Mucosa of rectum (tissue), 2 donors: Measurements from ENCODE around the gene CCT8L2.
"Not testable (repeated sequence)": the region's sequence is repeated elsewhere in the genome, so short reads cannot be mapped to it uniquely, and the experiment has no call there.

Experiments used
- H3K27ac ChIP-seq, 2 donors: one replicate each; pipeline ENCODE4 v1.7.0; 2013; ENCODE audit warnings: inconsistent platforms in 2 of 2, low read depth in 2 of 2, low read length in 2 of 2
- H3K27me3 ChIP-seq, 2 donors: one replicate each; pipeline ENCODE4 v1.7.0; 2013; ENCODE audit warnings: low read length in 2 of 2; ENCODE audit not compliant: control insufficient read depth in 2 of 2, insufficient read depth in 2 of 2
- H3K36me3 ChIP-seq, 2 donors: one replicate each; pipeline ENCODE4 v1.7.0; 2013; ENCODE audit warnings: low read length in 2 of 2; ENCODE audit not compliant: control insufficient read depth in 2 of 2, insufficient read depth in 2 of 2
- H3K4me1 ChIP-seq, 2 donors: one replicate each; pipeline ENCODE4 v1.7.0; 2013; ENCODE audit warnings: low read length in 2 of 2, mild to moderate bottlenecking in 1 of 2; ENCODE audit not compliant: control insufficient read depth in 2 of 2, insufficient read depth in 2 of 2
- H3K4me3 ChIP-seq, 2 donors: one replicate each; pipeline ENCODE4 v1.7.0; 2013; ENCODE audit warnings: low read length in 2 of 2
- H3K9ac ChIP-seq, 2 donors: one replicate each; pipeline ENCODE4 v1.7.0; 2013; ENCODE audit warnings: low read length in 2 of 2, low read depth in 1 of 2, mild to moderate bottlenecking in 1 of 2
- H3K9me3 ChIP-seq, 2 donors: one replicate each; pipeline ENCODE4 v1.7.0; 2013; ENCODE audit warnings: low read length in 2 of 2; ENCODE audit not compliant: control insufficient read depth in 2 of 2
- donor health status: healthy.
- donor health status: Normal muscosa, but diverticular disease.

CCT8L2 gene

GRCh38 chr22:16592710-16593109 is at the start of gene CCT8L2:
CCT8L2 (minus strand) TSS chr22:16592810; CDS start chr22:16592550, 260 bp downstream.
- H3K27ac ChIP-seq, H3K9ac ChIP-seq, H3K4me1 ChIP-seq, H3K27me3 ChIP-seq, H3K9me3 ChIP-seq, H3K4me3 ChIP-seq, H3K36me3 ChIP-seq: not testable (repeated sequence)

- not testable (repeated sequence) for H3K36me3 ChIP-seq, H3K4me1 ChIP-seq, H3K9me3 ChIP-seq, H3K9ac ChIP-seq, H3K4me3 ChIP-seq, H3K27ac ChIP-seq, H3K27me3 ChIP-seq
Measured at GRCh38 chr22:16635442-16635841, 42.8 kb upstream of the CCT8L2 start.

GRCh38 chr22:16634092-16634491 is 41.5 kb upstream of the CCT8L2 start:
- not testable (repeated sequence) for H3K36me3 ChIP-seq, H3K4me1 ChIP-seq, H3K27me3 ChIP-seq, H3K9ac ChIP-seq, H3K27ac ChIP-seq, H3K9me3 ChIP-seq, H3K4me3 ChIP-seq

GRCh38 chr22:16628476-16628875 is 35.9 kb upstream of the CCT8L2 start:
- not testable (repeated sequence) for H3K27ac ChIP-seq, H3K27me3 ChIP-seq, H3K9me3 ChIP-seq, H3K4me3 ChIP-seq, H3K9ac ChIP-seq, H3K36me3 ChIP-seq, H3K4me1 ChIP-seq

GRCh38 chr22:16625018-16625417 is 32.4 kb upstream of the CCT8L2 start:
- not testable (repeated sequence) for H3K4me1 ChIP-seq, H3K9ac ChIP-seq, H3K36me3 ChIP-seq, H3K4me3 ChIP-seq, H3K9me3 ChIP-seq, H3K27ac ChIP-seq, H3K27me3 ChIP-seq

GRCh38 chr22:16623595-16623994 is 31.0 kb upstream of the CCT8L2 start:
- not testable (repeated sequence) for H3K4me1 ChIP-seq, H3K9ac ChIP-seq, H3K9me3 ChIP-seq, H3K27me3 ChIP-seq, H3K4me3 ChIP-seq, H3K36me3 ChIP-seq, H3K27ac ChIP-seq

GRCh38 chr22:16617516-16617915 is 24.9 kb upstream of the CCT8L2 start:
- not testable (repeated sequence) for H3K4me1 ChIP-seq, H3K36me3 ChIP-seq, H3K9ac ChIP-seq, H3K27me3 ChIP-seq, H3K9me3 ChIP-seq, H3K4me3 ChIP-seq, H3K27ac ChIP-seq

GRCh38 chr22:16616390-16616938 is 23.9 kb upstream of the CCT8L2 start:
- H3K4me3 ChIP-seq, H3K36me3 ChIP-seq, H3K9me3 ChIP-seq, H3K27ac ChIP-seq, H3K27me3 ChIP-seq, H3K9ac ChIP-seq, H3K4me1 ChIP-seq: not testable (repeated sequence)

- H3K27me3 ChIP-seq, H3K9ac ChIP-seq, H3K27ac ChIP-seq, H3K36me3 ChIP-seq, H3K9me3 ChIP-seq, H3K4me1 ChIP-seq, H3K4me3 ChIP-seq: not testable (repeated sequence)
Measured at GRCh38 chr22:16615606-16616245, 23.1 kb upstream of the CCT8L2 start.

GRCh38 chr22:16609548-16610261 is 17.1 kb upstream of the CCT8L2 start:
- no peak overlapping the region for H3K9ac ChIP-seq
- no peaks in the 10 kb centered on the region for H3K9me3 ChIP-seq
- no peaks in the 10 kb centered on the region for H3K27me3 ChIP-seq
- H3K4me3 ChIP-seq, result no peak overlapping the region
- no peak overlapping the region for H3K27ac ChIP-seq
- H3K36me3 ChIP-seq, result no peaks in the 10 kb centered on the region
- H3K4me1 ChIP-seq, result no peaks in the 10 kb centered on the region
